Upper lobe of left lung (tissue), 6 donors: Measurements from ENCODE around the gene GGNBP2. TPM values are rescaled to one million over a fixed set of nuclear protein-coding genes. Genes with fewer than 3 reads are reported as not detected.

ENCODE experiments used
- ATAC-seq, 2 donors: fragments of 200-7000 bp; cut with Tn5 transposase; one replicate each; pipeline ENCODE4 v1.9.1; 2022; ENCODE audit warnings: mild to moderate bottlenecking in 2 of 2, moderate library complexity in 2 of 2; ENCODE audit not compliant: low FRiP score in 2 of 2
- DNase-seq, 2 donors: peaks; one replicate each; pipeline ENCODE4 v3.0.0-alpha.2; 2019 to 2020
- H3K27ac ChIP-seq, 4 donors: fragments of 200-600 bp; sonication (generic); one replicate each; pipeline ENCODE4 v1.5.1; 2016 to 2019
- H3K27me3 ChIP-seq, 4 donors: fragments of 200-600 bp; sonication (generic); one replicate each; pipeline ENCODE4 v1.5.1; 2017 to 2019
- H3K36me3 ChIP-seq, 4 donors: fragments of 200-600 bp; sonication (generic); one replicate each; pipeline ENCODE4 v1.5.1; 2016 to 2019
- H3K4me1 ChIP-seq, 4 donors: fragments of 200-600 bp; sonication (generic); one replicate each; pipeline ENCODE4 v1.5.1; 2018 to 2019
- H3K4me3 ChIP-seq, 4 donors: fragments of 200-600 bp; sonication (generic); one replicate each; pipeline ENCODE4 v1.5.1; 2017 to 2019; ENCODE audit warnings: mild to moderate bottlenecking in 2 of 4, moderate library complexity in 1 of 4
- H3K9me3 ChIP-seq, 4 donors: fragments of 200-600 bp; sonication (generic); one replicate each; pipeline ENCODE4 v1.5.1; 2018 to 2019
- CTCF ChIP-seq, 6 experiments: fragments of 450-650 bp in 4 of 6; fragments of 200-600 bp in 2 of 6; sonication (generic) in 2 of 6; IDR thresholded peaks; one replicate each; pipeline ENCODE4 v1.5.1; 2016 to 2019; ENCODE audit warnings: antibody characterized with exemption in 6 of 6
- EP300 ChIP-seq, 4 donors: sonication (generic); formaldehyde crosslinking; IDR thresholded peaks; one replicate each; pipeline ENCODE4 v1.5.1; 2017; ENCODE audit warnings: antibody characterized with exemption in 4 of 4, control low read depth in 2 of 4
- POLR2A ChIP-seq, 4 donors: fragments of 450-650 bp; IDR thresholded peaks; one replicate each; pipeline ENCODE4 v1.5.1; 2016 to 2017; ENCODE audit warnings: antibody characterized with exemption in 4 of 4, mild to moderate bottlenecking in 2 of 4
- POLR2AphosphoS5 ChIP-seq, 2 donors: sonication (generic); formaldehyde crosslinking; IDR thresholded peaks; one replicate each; pipeline ENCODE4 v1.5.1; 2017; ENCODE audit warnings: antibody characterized with exemption in 2 of 2
- WGBS, 2 donors: methylation state at CpG; one replicate each; pipeline ENCODE4 v1.1.5; 2017 to 2018; 5-methylcytosine and 5-hydroxymethylcytosine counted together
- total RNA-seq, 6 donors: library from RNA; depleted of rRNA in 4 of 6; stranded (reverse); fragments of >200 nt in 4 of 6; gene quantifications; one replicate each; pipeline versions ENCODE4 v1.1.0 to v1.2.1, GENCODE V29; 2016 to 2021
- donor health status: DM: no; HTN: no; CAD: no; lungs with moderate emphysema.
- donor health status: DM: no; HTN: yes; CAD: no; lungs with severe emphysema.

GGNBP2 gene
- total RNA-seq, 6 donors from 2014 or later, result 36.8 to 101 (median 70.0) TPM

GRCh38 chr17:36545465-36546417, 1.0 kb downstream of the GGNBP2 start:
- TF ChIP-seq EP300 (IDR thresholded peaks at IDR 0.05), result peak in 1 of 4 donors; percentile 33
- peak in 3 of 6 experiments; percentile 15 to 43 (median 24) for TF ChIP-seq CTCF (IDR thresholded peaks at IDR 0.05)
- TF ChIP-seq POLR2AphosphoS5 (IDR thresholded peaks at IDR 0.05), result peak; percentile 91 to 92
- TF ChIP-seq POLR2A (IDR thresholded peaks at IDR 0.05), result peak; percentile 46 to 90 (median 82)
- WGBS, 2 donors, result 1 to 2% methylated on average over 23 to 26 of the region's 60 CpGs
- peak overlapping the region; percentile 83 to 96 (median 88) for H3K4me3 ChIP-seq
- peak; percentile 97 to 99 for DNase-seq
- peak overlapping the region; percentile 99 to 100 (median 100) for H3K27ac ChIP-seq
- peaks cover 50 to 59% (median 53%) of the 10 kb centered on the region in 4 donors for H3K4me1 ChIP-seq
- ATAC-seq, result peak; percentile 96 to 98
- H3K27me3 ChIP-seq, result no peaks in the 10 kb centered on the region
- H3K9me3 ChIP-seq, result no peaks in the 10 kb centered on the region
- H3K36me3 ChIP-seq, result peaks cover 0 to 4% (median 0%) of the 10 kb centered on the region in 4 donors

- WGBS, 2 donors, result 10 to 14% methylated on average over 7 of the region's 7 CpGs
- TF ChIP-seq EP300 (IDR thresholded peaks at IDR 0.05) (no peak), CTCF (IDR thresholded peaks at IDR 0.05) (no peak), POLR2A (IDR thresholded peaks at IDR 0.05) (no peak), POLR2AphosphoS5 (IDR thresholded peaks at IDR 0.05) (no peak)
- H3K36me3 ChIP-seq, result peaks cover 0 to 4% (median 0%) of the 10 kb centered on the region in 4 donors
- no peak for DNase-seq
- H3K27me3 ChIP-seq, result no peaks in the 10 kb centered on the region
- H3K4me1 ChIP-seq, result peaks cover 51 to 67% (median 61%) of the 10 kb centered on the region in 4 donors
- H3K4me3 ChIP-seq, result peak overlapping the region; percentile 83 to 96 (median 88)
- no peaks in the 10 kb centered on the region for H3K9me3 ChIP-seq
- no peak for ATAC-seq
- H3K27ac ChIP-seq, result peak overlapping the region; percentile 99 to 100 (median 100)
Measured at GRCh38 chr17:36546418-36547093, 1.8 kb downstream of the GGNBP2 start.

GRCh38 chr17:36547776-36548175, 3.1 kb downstream of the GGNBP2 start:
- ATAC-seq (no peak), DNase-seq (no peak)
- Histone ChIP-seq H3K4me1 (peaks cover 58 to 72% (median 64%) of the 10 kb centered on the region in 4 donors), H3K4me3 (peak overlapping the region in 1 of 4 donors; percentile 91), H3K27ac (peak overlapping the region in 3 of 4 donors; percentile 32 to 43 (median 35)), H3K9me3 (no peaks in the 10 kb centered on the region), H3K27me3 (no peaks in the 10 kb centered on the region), H3K36me3 (peaks cover 0 to 4% (median 0%) of the 10 kb centered on the region in 4 donors)
- TF ChIP-seq EP300 (IDR thresholded peaks at IDR 0.05), result no peak
- no peak for TF ChIP-seq POLR2AphosphoS5 (IDR thresholded peaks at IDR 0.05)
- no peak for TF ChIP-seq CTCF (IDR thresholded peaks at IDR 0.05)
- TF ChIP-seq POLR2A (IDR thresholded peaks at IDR 0.05), result no peak

- WGBS, 2 donors, result 71 to 79% methylated on average over 8 of the region's 8 CpGs
- DNase-seq (no peak), ATAC-seq (no peak)
- Histone ChIP-seq H3K36me3 (peaks cover 0 to 14% (median 5%) of the 10 kb centered on the region in 4 donors), H3K9me3 (no peaks in the 10 kb centered on the region), H3K4me3 (no peak overlapping the region), H3K4me1 (peaks cover 60 to 74% (median 66%) of the 10 kb centered on the region in 4 donors), H3K27me3 (no peaks in the 10 kb centered on the region), H3K27ac (peak overlapping the region in 3 of 4 donors; percentile 7 to 20 (median 17))
- TF ChIP-seq POLR2A (IDR thresholded peaks at IDR 0.05) (no peak), CTCF (IDR thresholded peaks at IDR 0.05) (no peak), EP300 (IDR thresholded peaks at IDR 0.05) (no peak), POLR2AphosphoS5 (IDR thresholded peaks at IDR 0.05) (no peak)
Measured at GRCh38 chr17:36550491-36551417, 6.0 kb downstream of the GGNBP2 start.
